GM19463 (cell line): ENCODE measurements around the gene EPHA4.
"Not testable (repeated sequence)": the region's sequence is repeated elsewhere in the genome, so short reads cannot be mapped to it uniquely, and the experiment has no call there.

Experiments used
- ATAC-seq: cut with Tn5 transposase; IDR thresholded peaks from one replicate; pipeline ENCODE4 v1.9.1; 2021; ENCODE audit warnings: mild to moderate bottlenecking, moderate library complexity; ENCODE audit not compliant: unreplicated experiment

The EPHA4 gene

DNA sequence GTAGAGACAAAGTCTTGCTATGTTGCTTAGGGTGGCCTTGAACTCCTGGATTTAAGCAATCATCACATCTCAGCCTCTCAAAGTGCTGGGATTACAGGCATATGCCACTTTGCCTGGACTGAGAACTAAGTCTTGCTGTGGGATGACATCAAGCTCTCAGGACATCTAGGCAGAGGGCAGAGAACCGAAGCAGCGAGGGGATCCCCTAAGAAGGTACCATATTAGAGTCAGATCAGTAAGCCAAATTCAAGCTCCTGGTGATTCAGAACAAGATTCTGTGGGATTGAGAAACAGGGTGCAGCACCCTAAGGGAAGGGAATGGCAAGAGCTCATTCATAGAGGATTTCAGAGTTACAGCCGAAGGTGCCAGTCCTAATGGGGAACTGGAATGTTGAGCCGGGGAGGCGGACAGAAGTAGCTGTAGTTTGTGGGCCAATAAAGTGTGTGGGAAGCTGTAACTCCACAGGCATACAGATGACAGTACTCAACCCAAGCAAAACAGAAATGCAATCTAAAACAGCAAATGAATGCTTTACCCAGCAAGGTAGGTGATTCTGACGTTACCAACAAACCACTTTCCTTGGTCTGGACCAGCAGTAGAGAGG, 30.9 kb downstream of the EPHA4 start:
- no peak for ATAC-seq

DNA sequence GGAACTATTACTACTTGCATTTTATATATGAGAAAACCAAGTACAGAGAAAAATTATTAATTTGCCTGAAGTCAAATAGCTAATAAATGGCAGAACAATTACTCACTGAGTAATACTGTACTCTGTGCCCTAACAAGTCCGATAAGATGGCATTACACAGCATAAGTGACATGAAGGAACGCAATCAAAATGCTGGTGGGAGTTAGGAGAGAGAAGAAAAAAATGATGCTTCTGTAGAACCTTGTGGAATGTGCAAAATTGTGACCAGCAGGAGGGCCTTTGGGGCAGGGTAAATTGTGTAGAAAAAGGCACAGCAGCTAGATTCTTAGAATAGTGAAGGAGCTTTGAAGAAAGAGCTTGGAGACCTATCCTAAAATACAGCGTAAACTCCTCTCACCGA, 32.9 kb downstream of the EPHA4 start:
- ATAC-seq, result no peak

DNA sequence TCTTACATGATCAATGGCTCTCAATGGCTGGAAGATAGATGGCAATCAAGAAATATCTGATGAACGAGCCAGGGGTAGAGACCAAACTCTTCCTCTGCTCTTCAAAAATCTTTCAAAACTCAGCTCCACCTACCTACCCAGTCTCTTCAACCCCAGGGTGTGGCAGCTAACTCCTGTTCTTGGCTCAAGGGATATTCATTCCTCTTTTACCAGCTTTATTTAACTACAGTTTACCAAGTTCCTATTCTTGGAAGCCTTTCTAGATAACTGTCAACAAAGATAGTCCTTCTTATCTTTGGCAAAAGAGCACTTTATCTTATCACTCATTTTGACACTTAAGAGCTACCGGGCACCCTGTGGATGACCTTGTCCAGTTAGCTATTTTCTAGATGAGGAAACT, 36.3 kb downstream of the EPHA4 start:
- no peak for ATAC-seq

DNA sequence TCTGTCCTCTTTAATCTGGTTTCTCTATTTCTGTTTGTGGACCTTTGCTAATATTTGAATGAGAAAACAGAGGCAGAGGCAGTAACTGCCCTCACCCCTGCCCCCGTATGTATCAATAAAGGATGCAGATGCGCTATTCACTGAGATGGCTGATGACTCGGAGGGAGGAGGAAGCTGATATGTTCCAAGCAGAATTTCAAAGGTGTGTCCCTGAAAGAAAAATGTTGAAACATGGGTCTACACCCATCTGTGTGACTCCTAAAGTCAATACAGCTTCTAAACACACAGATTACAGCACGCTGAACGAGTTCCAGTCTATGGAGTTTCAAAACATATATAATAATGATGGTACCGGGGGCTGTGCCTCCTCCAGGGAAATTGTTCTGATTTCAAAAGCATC, 38.8 kb downstream of the EPHA4 start:
- no peak for ATAC-seq

DNA sequence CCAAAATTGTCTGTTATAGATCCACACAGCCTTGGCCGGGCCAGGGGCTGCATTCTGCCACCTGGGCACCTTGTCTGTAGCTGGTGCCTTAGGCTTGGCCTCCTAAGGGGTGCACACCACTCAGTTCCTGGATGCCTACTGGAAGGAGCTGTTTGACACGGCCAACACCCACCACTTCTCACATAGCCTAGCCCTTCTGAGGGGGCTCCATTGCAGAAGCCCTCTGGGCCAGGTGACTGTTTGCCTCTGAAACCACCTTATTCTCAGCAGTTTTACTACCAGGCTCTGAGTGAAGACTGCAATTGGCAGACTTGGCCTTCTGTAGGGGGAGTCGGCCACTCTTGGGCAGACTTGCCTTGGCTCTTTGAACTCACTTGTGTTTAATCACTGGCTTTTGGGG, 39.5 kb downstream of the EPHA4 start:
- no peak for ATAC-seq

DNA sequence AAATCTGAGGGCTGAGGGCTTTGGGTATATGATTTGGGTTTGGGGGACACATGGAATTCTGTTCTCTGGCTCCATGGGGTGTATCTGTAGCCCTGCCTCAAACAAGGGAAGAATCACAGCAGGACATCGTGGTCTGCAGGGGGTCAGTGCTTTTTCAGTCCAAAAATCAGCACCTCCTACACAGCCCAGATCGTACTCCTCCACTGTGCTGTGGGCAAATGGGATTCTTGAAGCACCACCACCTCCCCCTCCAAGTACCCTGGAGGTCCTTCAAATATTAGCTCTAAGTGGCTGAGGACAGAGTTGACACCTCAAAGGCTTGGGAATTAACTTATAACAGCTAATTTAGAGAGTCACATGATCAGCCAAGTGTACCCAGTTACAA, 41.5 kb downstream of the EPHA4 start:
- ATAC-seq, result no peak

DNA sequence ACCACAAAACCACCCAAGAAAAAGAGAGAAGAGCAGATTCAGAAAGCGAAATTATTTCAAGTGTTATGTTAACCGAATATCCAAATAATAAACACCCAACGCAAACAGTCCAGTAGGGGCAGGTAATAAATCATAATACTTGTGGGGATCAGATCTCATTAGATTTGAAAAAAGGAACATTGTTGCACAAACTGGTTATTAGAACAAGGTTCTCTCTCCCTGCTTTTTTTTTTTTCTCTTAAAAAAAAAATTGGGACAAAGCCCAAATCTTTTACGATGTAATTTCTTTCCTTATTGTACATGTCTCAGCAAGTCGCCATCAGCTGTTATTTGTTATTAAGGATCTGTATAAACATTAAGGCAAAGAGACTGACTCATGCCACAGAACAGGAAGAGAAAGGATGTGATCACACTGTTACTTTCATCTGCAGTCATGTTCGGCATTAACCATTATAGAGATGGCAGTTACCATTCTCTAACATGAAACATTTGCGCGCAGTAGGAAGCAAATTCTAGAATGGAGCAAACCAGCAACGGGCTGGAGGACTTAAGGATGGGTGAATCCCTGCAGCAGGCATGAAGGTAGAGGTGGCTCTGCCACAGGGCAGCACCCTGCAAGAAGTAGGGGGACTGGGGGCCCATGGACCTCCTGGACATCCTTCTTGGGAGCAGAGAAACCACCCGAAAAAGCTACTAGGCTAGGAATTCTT, 42.0 kb downstream of the EPHA4 start:
- no peak for ATAC-seq

GRCh38 chr2:221529177-221529942, 42.7 kb downstream of the EPHA4 start:
- no peak for ATAC-seq

DNA sequence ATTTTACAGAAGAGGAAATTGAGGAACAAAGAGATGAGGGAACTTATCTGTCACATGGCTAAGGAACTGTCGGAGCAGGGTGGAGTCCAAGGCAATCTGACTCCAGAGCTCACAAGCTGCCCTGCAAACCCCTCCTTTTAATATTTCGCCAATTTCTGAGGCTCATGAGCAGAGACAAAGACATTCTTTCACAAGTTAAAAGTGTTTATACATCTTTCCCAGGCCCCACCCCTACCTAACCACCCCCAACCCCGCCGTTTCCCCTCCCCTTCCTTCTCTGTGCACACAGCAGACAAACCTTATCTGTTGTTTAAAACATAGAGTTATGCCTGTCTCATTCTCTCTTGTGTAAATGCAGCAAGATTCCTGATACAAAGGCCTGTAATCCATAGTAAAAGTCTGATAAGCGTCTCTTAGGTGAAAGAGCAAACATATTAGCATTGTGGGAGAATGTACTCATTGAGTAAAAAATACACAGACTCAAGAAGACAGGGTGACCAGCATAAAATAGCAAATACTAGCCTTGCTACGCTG, 44.3 kb downstream of the EPHA4 start:
- ATAC-seq, result no peak

DNA sequence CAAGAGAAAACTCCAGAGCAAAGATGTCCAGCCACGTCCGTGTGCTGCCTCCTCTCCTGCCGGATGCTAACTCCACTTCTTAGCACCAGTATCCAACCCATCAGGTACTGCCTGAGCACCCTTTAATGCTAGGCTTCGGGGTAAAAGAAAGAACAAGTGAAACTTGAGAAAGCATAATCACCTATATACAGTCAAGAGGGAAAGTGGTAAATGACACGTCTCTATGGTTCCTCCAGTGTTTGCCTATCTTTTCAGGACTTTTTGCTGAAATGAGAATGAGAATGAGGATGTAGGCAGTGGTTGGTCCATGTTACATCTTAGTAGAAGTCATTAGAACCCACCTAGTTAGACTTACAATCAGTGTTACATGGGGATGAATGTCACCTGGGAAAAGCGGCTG, 47.9 kb downstream of the EPHA4 start:
- ATAC-seq, result no peak

GRCh38 chr2:221521233-221521845, 50.8 kb downstream of the EPHA4 start:
- ATAC-seq, result no peak

- no peak for ATAC-seq
Observed at GRCh38 chr2:221518935-221519625, 53.0 kb downstream of the EPHA4 start.

DNA sequence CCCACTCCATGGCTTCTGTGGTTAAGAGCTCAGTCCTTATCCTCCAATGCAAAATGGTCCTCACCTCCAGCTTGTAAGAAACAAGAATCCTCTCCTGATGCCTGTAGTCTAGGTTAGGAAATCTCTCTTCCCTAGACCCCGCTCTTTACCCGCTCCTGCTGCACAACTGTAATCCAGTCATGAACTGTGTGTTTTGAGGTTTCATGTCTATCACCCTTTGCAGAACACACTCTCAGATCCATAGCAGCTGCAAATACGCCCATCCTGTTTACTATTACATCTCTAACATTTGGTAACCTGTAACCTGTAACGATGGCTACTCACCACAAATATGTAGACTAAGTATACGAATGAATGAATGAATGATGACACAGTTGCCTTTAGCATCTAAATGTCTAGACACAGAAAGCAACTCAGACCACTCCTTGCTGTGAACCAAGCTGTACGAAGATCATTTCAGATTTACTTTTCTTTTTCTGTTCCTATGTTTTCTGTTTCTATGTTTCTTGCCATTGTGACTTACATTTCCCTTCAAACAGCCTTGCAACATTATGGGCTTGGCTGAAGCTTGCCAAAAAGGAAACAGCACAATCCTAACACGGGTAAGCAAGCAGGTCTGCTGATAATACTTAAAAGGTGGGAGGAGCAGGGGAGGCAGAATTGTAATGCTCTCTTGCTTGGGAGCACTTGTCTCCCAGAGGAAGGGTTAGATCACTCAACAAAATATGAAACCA, 53.7 kb downstream of the EPHA4 start:
- ATAC-seq, result peak; percentile 45

DNA sequence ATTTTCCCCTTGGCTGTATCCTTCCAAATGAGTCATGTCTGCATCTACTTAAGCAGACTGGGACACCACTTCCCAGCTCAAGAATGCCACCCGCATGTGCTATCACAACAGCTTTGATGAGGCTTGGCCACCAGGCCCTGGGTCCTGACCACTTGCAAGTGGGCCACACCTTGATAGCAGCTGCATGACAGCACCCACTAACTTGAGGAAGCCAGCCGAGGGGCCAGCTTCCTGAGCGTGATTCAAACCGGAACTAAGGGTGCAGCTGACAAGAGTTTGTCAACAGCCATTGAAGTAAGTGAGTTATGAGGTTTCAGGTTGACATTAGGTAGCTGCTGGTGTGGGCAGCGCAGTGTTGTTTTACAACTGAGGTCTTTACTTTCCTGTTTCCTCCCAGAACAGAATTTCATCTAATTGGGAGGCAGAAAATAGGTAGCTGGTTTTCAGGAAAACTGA, 54.4 kb downstream of the EPHA4 start:
- ATAC-seq, result peak; percentile 92

- no peak for ATAC-seq
Observed at GRCh38 chr2:221517146-221517695, 54.9 kb downstream of the EPHA4 start.

DNA sequence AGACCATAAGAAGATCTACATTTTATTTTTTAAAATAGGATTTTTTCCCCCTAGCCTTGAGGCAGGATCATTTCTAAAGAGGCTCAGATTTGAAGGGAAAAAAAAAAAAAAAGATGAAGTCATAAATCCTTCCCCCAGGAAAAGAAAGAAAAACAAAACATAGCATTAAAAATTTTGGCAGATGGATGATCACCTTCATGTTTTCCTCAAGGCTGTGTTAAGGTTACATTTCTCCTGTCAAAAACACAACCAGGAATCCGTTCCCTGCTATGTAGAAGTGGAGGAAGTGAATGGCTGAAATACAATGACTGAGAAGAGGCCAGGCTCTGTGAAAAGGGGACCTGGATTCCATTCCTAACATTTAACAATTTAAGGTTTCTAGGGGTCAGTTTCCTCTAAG, 56.2 kb downstream of the EPHA4 start:
- no peak for ATAC-seq

- ATAC-seq, result no peak
Observed at GRCh38 chr2:221514305-221515040, 57.6 kb downstream of the EPHA4 start.

DNA sequence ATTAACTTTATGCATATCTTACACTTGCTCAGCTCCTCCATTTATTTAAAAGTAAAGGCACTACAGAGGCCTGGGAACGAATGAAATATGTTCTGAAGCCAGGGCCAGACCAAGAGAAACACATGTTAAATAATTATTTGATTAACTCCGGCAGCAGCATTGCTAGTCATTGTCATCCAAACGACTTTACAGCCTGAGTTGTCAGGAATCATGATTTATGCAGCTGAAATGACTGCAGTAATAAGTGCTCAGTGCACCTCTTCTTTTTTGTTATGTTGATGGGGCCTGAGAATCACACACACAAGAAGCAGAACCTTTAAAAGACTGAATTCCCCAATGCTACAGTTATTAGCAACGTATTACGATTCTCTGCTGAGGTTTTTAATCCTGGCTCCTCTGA, 58.9 kb downstream of the EPHA4 start:
- no peak for ATAC-seq

- not testable (repeated sequence) for ATAC-seq
Observed at GRCh38 chr2:221511325-221511724, 60.8 kb downstream of the EPHA4 start.
